KMS-11 (cell line): ENCODE results near the gene SEC14L2.
"Not testable (repeated sequence)": the region's sequence is repeated elsewhere in the genome, so short reads cannot be mapped to it uniquely, and the experiment has no call there.

Experiments used
- H2AFZ ChIP-seq: fragments of 200-600 bp; sonication (generic); 2 replicates; pipeline ENCODE4 v1.6.1; 2016; ENCODE audit warnings: antibody characterized with exemption, mixed run types, low read depth
- H3K27ac ChIP-seq: fragments of 200-600 bp; sonication (generic); 2 replicates; pipeline ENCODE4 v1.6.1; 2016; ENCODE audit warnings: mild to moderate bottlenecking, mixed run types
- H3K27me3 ChIP-seq: fragments of 200-600 bp; sonication (generic); 2 replicates; pipeline ENCODE4 v1.6.1; 2017; ENCODE audit warnings: mild to moderate bottlenecking, low read depth, mixed run types, moderate library complexity; ENCODE audit not compliant: insufficient read depth
- H3K36me3 ChIP-seq: fragments of 200-600 bp; sonication (generic); 2 replicates; pipeline ENCODE4 v1.6.1; 2017; ENCODE audit warnings: mild to moderate bottlenecking, mixed run types; ENCODE audit not compliant: insufficient read depth
- H3K4me1 ChIP-seq: fragments of 200-600 bp; sonication (generic); 2 replicates; pipeline ENCODE4 v1.6.1; 2016; ENCODE audit warnings: mild to moderate bottlenecking, low read depth, mixed run types; ENCODE audit not compliant: poor library complexity, severe bottlenecking
- H3K4me2 ChIP-seq: fragments of 200-600 bp; sonication (generic); 2 replicates; pipeline ENCODE4 v1.7.0; 2016; ENCODE audit warnings: mild to moderate bottlenecking, mixed run types
- H3K4me3 ChIP-seq: fragments of 200-600 bp; sonication (generic); IDR thresholded peaks from 2 replicates; pipeline ENCODE4 v1.6.1; 2017; ENCODE audit warnings: low read depth, low read length, mixed read lengths; ENCODE audit not compliant: insufficient read depth
- H3K79me2 ChIP-seq: fragments of 200-600 bp; sonication (generic); 2 replicates; pipeline ENCODE4 v1.6.1; 2016; ENCODE audit warnings: low read depth, mixed run types; ENCODE audit not compliant: insufficient read depth
- H3K9ac ChIP-seq: fragments of 200-600 bp; sonication (generic); 2 replicates; pipeline ENCODE4 v1.6.1; 2016; ENCODE audit warnings: mild to moderate bottlenecking, mixed run types
- H4K20me1 ChIP-seq: fragments of 200-600 bp; sonication (generic); 2 replicates; pipeline ENCODE4 v1.6.1; 2016; ENCODE audit warnings: mild to moderate bottlenecking, mixed run types; ENCODE audit not compliant: insufficient read depth
- CTCF ChIP-seq: fragments of 200-600 bp; sonication (generic); conservative IDR thresholded peaks from 2 replicates; pipeline ENCODE4 v1.6.1; 2017; ENCODE audit warnings: low read depth, mild to moderate bottlenecking, antibody characterized with exemption, low read length, moderate library complexity, mixed read lengths

Gene SEC14L2

GRCh38 chr22:30444632-30445437 is 48.0 kb downstream of the SEC14L2 start:
- Histone ChIP-seq H3K4me2 (peak overlapping the region; percentile 31; the same call in 1 of the 2 replicates), H3K79me2 (no peaks in the 10 kb centered on the region), H3K36me3 (no peaks in the 10 kb centered on the region), H3K27ac (no peak overlapping the region), H2AFZ (peak overlapping the region; percentile 4; the same call in 1 of the 2 replicates), H3K4me1 (peaks cover 35% of the 10 kb centered on the region), H4K20me1 (no peaks in the 10 kb centered on the region), H3K9ac (no peak overlapping the region), H3K4me3 (no peak overlapping the region), H3K27me3 (peaks cover 34% of the 10 kb centered on the region)
- TF ChIP-seq CTCF, result peak; percentile 80; the same call in 1 of the 2 replicates

GRCh38 chr22:30445438-30446145 is 48.8 kb downstream of the SEC14L2 start:
- Histone ChIP-seq H3K4me2 (no peak overlapping the region), H3K36me3 (no peaks in the 10 kb centered on the region), H3K4me3 (no peak overlapping the region), H3K27ac (no peak overlapping the region), H3K27me3 (peaks cover 29% of the 10 kb centered on the region), H4K20me1 (no peaks in the 10 kb centered on the region), H3K4me1 (peaks cover 35% of the 10 kb centered on the region), H3K79me2 (no peaks in the 10 kb centered on the region), H3K9ac (no peak overlapping the region), H2AFZ (peak overlapping the region; percentile 4; the same call in 1 of the 2 replicates)
- peak; percentile 16; the same call in 1 of the 2 replicates for TF ChIP-seq CTCF

GRCh38 chr22:30447656-30448055 is 50.8 kb downstream of the SEC14L2 start:
- H3K9ac ChIP-seq, result no peak overlapping the region
- peaks cover 17% of the 10 kb centered on the region; the same call in 1 of the 2 replicates for H3K27me3 ChIP-seq
- H3K36me3 ChIP-seq, result no peaks in the 10 kb centered on the region
- H3K27ac ChIP-seq, result no peak overlapping the region
- H3K4me3 ChIP-seq, result no peak overlapping the region
- H2AFZ ChIP-seq, result no peak overlapping the region
- no peaks in the 10 kb centered on the region for H4K20me1 ChIP-seq
- TF ChIP-seq CTCF, result no peak
- H3K79me2 ChIP-seq, result no peaks in the 10 kb centered on the region
- H3K4me2 ChIP-seq, result no peak overlapping the region
- H3K4me1 ChIP-seq, result peaks cover 21% of the 10 kb centered on the region

GRCh38 chr22:30451488-30451887 is 54.7 kb downstream of the SEC14L2 start:
- H3K9ac ChIP-seq, H2AFZ ChIP-seq, H3K36me3 ChIP-seq, H3K4me1 ChIP-seq, H3K27ac ChIP-seq, H4K20me1 ChIP-seq, H3K79me2 ChIP-seq, H3K4me3 ChIP-seq, H3K4me2 ChIP-seq: not testable (repeated sequence)
- peaks cover 17% of the 10 kb centered on the region; the same call in 1 of the 2 replicates for H3K27me3 ChIP-seq
